Mesangial cell (primary cell): ENCODE data around the gene PPIP5K2. TPM values are rescaled to one million over a fixed set of nuclear protein-coding genes. Genes with fewer than 3 reads are reported as not detected.

Experiments
- total RNA-seq: library from RNA; depleted of rRNA; stranded (reverse); fragments of >200 nt; gene quantifications from 2 replicates; pipeline ENCODE4 v1.2.3, GENCODE V29; 2015

The PPIP5K2 gene
- 21.0 and 21.8 TPM in 2 replicates for total RNA-seq

DNA sequence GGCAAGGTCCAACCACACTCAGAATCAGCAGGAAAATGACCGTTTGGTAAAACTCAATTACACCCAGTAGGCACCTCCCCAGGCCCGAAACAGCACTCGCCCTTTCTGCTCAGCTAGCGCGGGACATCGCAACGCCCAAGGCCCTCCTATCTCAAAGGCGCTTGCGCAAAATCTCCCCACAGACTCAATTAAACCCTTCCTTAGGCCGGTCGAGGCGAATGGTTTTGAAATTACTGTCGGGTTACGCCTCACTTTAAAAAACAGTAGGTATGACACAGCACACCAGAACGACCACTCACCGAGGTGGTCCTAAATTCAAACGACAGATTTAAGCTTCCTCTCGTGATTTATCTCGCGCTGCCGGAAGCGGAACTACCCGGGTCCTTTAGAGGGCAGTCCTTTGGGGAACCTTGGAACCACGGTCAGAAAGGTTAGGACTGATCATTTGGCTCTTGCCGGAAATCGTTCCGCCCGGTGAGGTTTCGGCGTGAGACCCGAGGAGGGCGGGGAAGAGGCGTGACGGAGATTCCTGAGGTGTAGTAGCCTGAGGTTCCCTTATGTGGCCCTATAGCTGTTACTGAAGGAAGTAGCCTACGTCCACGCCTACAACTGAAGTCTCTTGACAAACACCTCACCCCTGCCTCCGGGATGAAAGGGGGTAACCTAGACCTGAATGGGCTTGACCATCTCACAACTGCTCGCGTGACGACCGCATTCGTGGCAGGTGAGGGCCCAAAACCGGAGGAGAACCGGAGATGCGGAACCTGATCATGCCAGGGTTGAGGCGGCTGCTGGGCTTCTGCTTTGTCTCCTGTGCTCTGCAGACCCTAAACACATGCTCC, at the start of gene PPIP5K2, which contains the start of gene GIN1:
TSS of gene PPIP5K2 (plus strand) at position 537 of the 842 bp plus-strand sequence. CDS start 9,289 bp downstream, outside the sequence.
TSS of gene GIN1 (minus strand) at position 374 of the 842 bp plus-strand sequence. CDS start 11,431 bp downstream, outside the sequence.

DNA sequence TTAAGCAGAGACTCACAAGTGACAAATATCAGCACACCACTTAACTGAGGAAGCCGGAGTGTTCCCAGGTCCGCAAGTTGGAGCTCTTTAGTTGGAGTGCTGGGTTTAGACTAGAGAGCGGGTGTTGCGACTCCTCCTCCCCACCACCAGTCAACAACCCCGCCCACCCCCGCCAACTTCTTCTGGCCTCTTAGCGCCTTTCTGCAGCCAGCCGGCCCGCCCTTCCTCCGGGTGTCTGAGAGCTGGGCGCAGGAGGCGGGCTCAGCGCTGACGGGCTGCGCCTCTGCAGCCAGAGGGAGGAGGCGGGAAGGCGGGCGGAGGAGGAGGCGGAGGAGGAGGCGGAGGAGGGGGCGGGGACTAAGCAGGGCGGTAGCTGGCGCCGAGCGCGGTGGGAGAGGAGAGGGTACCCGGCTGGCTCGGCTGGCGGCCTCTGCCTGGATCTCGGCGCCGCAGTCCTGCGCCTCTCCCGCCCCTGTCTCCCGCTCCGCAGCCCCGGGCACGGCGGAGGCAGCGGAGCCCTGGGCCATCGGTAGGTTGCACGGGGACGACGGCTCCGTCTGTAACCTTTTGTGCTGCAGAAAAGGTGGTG, 138.4 kb downstream of the PPIP5K2 start, which contains the start of gene MACIR:
TSS of gene MACIR (plus strand) at position 396 of the 589 bp plus-strand sequence. CDS start 17,157 bp downstream, outside the sequence.

Other genes starting within 250 kb of the PPIP5K2 start
- gene GIN1, start 163 bp upstream of the PPIP5K2 start, total RNA-seq, result 2.0 and 2.3 TPM in 2 replicates
- 8.5 and 12.2 TPM in 2 replicates for gene MACIR, start 138.5 kb downstream of the PPIP5K2 start, total RNA-seq